ENCODE measurements around the gene LIMS2.

- TF ChIP-seq CTCF (conservative IDR thresholded peaks at IDR 0.05; ENCODE audit: low read length) = no peak
- TF ChIP-seq EZH2phosphoT487 (IDR thresholded peaks at IDR 0.05; ENCODE audit: borderline replicate concordance, low read depth, low read length) = no peak
Observed at GRCh38 chr2:127669056-127669455, 6.3 kb downstream of the LIMS2 start.
